ENCODE measurements around the gene GPR149. TPM values are rescaled to one million over a fixed set of nuclear protein-coding genes. Genes with fewer than 3 reads are reported as not detected.

The GPR149 gene
- total RNA-seq, 1 experiment from 2014 or later, result not detected

DNA sequence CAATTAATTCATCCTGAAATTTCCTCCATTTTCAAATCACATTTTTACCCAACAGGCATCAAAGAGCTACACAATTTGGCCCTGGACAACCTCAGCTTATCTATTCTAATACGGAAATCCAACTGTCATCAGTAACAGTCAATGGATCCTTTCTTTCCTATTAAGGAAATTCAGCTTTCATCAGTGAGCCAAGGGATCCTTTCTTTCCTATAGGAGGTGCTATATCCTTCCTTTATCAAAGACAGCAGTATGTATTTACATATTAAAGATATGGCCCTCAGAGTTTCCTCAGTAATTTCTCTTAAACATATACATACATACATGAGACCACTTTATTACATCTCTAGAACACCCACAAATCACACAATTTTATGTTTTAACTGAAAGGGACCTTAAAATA, 115.8 kb downstream of the GPR149 start:
- ChIA-PET RAD21 (ENCODE audit: low non-redundant PET in 1 of 2, low total read pairs in 2 of 2, uncharacterized antibody in 2 of 2, unreplicated experiment in 2 of 2) (no interaction called here), CTCF (no interaction called here), POLR2A (no interaction called here)
- H3K4me2 ChIP-seq (ENCODE audit: low read length), result no peak overlapping the region
- H3K9me2 ChIP-seq (ENCODE audit: insufficient read depth), result no peaks in the 10 kb centered on the region
- DNase-seq (ENCODE audit: low read depth, low spot score) (no peak), ATAC-seq (no peak)
- H3K36me3 ChIP-seq (ENCODE audit: control insufficient read depth in 1 of 2, insufficient read depth in 2 of 2, low read length in 2 of 2), result peaks cover 30 to 39% of the 10 kb centered on the region in 2 experiments
- H3K4me3 ChIP-seq (replicated peaks in 1 of 2; ENCODE audit: low read depth in 1 of 2, low read length in 2 of 2), result no peak overlapping the region
- no peak overlapping the region for H2AFZ ChIP-seq (ENCODE audit: low read depth, low read length, poor library complexity, severe bottlenecking)
- H3K79me2 ChIP-seq (ENCODE audit: insufficient read depth, low read length), result peaks cover 81% of the 10 kb centered on the region
- H3K27me3 ChIP-seq (ENCODE audit: insufficient read depth, low read length), result no peaks in the 10 kb centered on the region
- peaks cover 27% of the 10 kb centered on the region; the same call in 1 of the 2 replicates for H4K20me1 ChIP-seq (ENCODE audit: insufficient read depth)
- H3K9me3 ChIP-seq (ENCODE audit: control insufficient read depth in 1 of 2, insufficient read depth in 1 of 2, low read depth in 1 of 2, low read length in 2 of 2), result no peaks in the 10 kb centered on the region
- H3K4me1 ChIP-seq (ENCODE audit: control insufficient read depth in 1 of 2, insufficient read depth in 2 of 2, low read length in 2 of 2), result no peaks in the 10 kb centered on the region
- TF ChIP-seq, protein P1, sequence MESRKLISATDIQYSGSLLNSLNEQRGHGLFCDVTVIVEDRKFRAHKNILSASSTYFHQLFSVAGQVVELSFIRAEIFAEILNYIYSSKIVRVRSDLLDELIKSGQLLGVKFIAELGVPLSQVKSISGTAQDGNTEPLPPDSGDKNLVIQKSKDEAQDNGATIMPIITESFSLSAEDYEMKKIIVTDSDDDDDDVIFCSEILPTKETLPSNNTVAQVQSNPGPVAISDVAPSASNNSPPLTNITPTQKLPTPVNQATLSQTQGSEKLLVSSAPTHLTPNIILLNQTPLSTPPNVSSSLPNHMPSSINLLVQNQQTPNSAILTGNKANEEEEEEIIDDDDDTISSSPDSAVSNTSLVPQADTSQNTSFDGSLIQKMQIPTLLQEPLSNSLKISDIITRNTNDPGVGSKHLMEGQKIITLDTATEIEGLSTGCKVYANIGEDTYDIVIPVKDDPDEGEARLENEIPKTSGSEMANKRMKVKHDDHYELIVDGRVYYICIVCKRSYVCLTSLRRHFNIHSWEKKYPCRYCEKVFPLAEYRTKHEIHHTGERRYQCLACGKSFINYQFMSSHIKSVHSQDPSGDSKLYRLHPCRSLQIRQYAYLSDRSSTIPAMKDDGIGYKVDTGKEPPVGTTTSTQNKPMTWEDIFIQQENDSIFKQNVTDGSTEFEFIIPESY (IDR thresholded peaks at IDR 0.05; ENCODE audit: extremely low read depth, insufficient replicate concordance, low read length), result no peak
- TF ChIP-seq ZFX (IDR thresholded peaks at IDR 0.05) (no peak), SIN3A (IDR thresholded peaks at IDR 0.05; ENCODE audit: low read depth) (no peak), EZH2phosphoT487 (IDR thresholded peaks at IDR 0.05; ENCODE audit: borderline replicate concordance) (no peak)
- TF ChIP-seq, protein P2, sequence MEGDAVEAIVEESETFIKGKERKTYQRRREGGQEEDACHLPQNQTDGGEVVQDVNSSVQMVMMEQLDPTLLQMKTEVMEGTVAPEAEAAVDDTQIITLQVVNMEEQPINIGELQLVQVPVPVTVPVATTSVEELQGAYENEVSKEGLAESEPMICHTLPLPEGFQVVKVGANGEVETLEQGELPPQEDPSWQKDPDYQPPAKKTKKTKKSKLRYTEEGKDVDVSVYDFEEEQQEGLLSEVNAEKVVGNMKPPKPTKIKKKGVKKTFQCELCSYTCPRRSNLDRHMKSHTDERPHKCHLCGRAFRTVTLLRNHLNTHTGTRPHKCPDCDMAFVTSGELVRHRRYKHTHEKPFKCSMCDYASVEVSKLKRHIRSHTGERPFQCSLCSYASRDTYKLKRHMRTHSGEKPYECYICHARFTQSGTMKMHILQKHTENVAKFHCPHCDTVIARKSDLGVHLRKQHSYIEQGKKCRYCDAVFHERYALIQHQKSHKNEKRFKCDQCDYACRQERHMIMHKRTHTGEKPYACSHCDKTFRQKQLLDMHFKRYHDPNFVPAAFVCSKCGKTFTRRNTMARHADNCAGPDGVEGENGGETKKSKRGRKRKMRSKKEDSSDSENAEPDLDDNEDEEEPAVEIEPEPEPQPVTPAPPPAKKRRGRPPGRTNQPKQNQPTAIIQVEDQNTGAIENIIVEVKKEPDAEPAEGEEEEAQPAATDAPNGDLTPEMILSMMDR (IDR thresholded peaks at IDR 0.05 in 2 of 3, conservative IDR thresholded peaks at IDR 0.05 in 1 of 3; ENCODE audit: borderline replicate concordance in 1 of 3, insufficient read depth in 1 of 3, low read depth in 2 of 3, low read length in 2 of 3), result no peak; a peak in 2 of 6 replicates
- no peak overlapping the region for H3K9ac ChIP-seq (ENCODE audit: low read length)
- intact Hi-C loops (cut with micrococcal nuclease), result no loop called here
- BruUV-seq (replicated peaks), result no TSS peak
- no peak overlapping the region for H3K27ac ChIP-seq (ENCODE audit: low read depth, low read length)
